K562 (cell line): Measurements from ENCODE around the gene MED15. TPM values are rescaled to one million over a fixed set of nuclear protein-coding genes. Genes with fewer than 3 reads are reported as not detected.
"Not testable (repeated sequence)": the region's sequence is repeated elsewhere in the genome, so short reads cannot be mapped to it uniquely, and the experiment has no call there.

ENCODE experiments used
- ATAC-seq: fragments of 200-7000 bp; cut with Tn5 transposase; 3 replicates; pipeline ENCODE4 v1.9.1; 2020; ENCODE audit warnings: moderate library complexity
- BruUV-seq: library from RNA; stranded (reverse); fragments of 400-500 nt; replicated peaks from 2 replicates; lab custom pipeline; 2021; lab: Mats Ljungman, UMichigan
- CTCF ChIA-PET: fragments of 300-600 bp; formaldehyde crosslinking; extraction: SDS; loops from one replicate; lab custom pipeline; 2021; ENCODE audit warnings: low intra/inter-chr PET ratio; lab: Yijun Ruan, JAX
- POLR2A ChIA-PET: fragments of 300-600, 350-650 bp; sonication (Branson Sonifier 250); formaldehyde crosslinking; extraction: SDS; loops from one replicate; lab custom pipeline; 2021; ENCODE audit warnings: antibody characterized with exemption, inconsistent platforms; lab: Yijun Ruan, JAX
- DNase-seq, 4 experiments: peaks; one replicate each; pipeline versions ENCODE4 v3.0.0 to v3.0.0-alpha.2; 2011 to 2018; ENCODE audit warnings: low spot score in 3 of 4, mixed read lengths in 3 of 4; ENCODE audit errors: extremely low read depth in 1 of 4
- FAIRE-seq: peaks from 2 replicates; lab custom pipeline; 2011; peaks lifted over from hg19 to GRCh38; lab: Jason Lieb, UNC
- H2AFZ ChIP-seq: 2 replicates; pipeline ENCODE4 v1.6.0; 2011; ENCODE audit warnings: low read depth, low read length, control low read depth, inconsistent platforms
- H3K27ac ChIP-seq: fragments of 200-600 bp; 3 replicates; pipeline ENCODE4 v1.8.0; 2011; ENCODE audit warnings: low read depth, mild to moderate bottlenecking, control low read depth, inconsistent platforms, low read length, moderate library complexity, mixed read lengths; ENCODE audit errors: extremely low read depth
- H3K27me3 ChIP-seq, 2 experiments: fragments of 300-600 bp in 1 of 2; 2 replicates in 1 of 2; 3 replicates in 1 of 2; pipeline versions ENCODE4 v1.6.0 to v1.8.0; 2011; ENCODE audit warnings: inconsistent platforms in 2 of 2, low read length in 2 of 2, mild to moderate bottlenecking in 1 of 2, mixed read lengths in 1 of 2, moderate library complexity in 1 of 2; ENCODE audit not compliant: control insufficient read depth in 2 of 2, insufficient read depth in 2 of 2
- H3K36me3 ChIP-seq: fragments of 300-600 bp; 3 replicates; pipeline ENCODE4 v1.8.0; 2011; ENCODE audit warnings: mild to moderate bottlenecking, low read length, inconsistent platforms; ENCODE audit not compliant: control insufficient read depth, insufficient read depth
- H3K4me1 ChIP-seq, 2 experiments: fragments of 200-600 bp in 1 of 2; replicated peaks in 1 of 2; 2 replicates in 1 of 2; 3 replicates in 1 of 2; pipeline versions ENCODE4 v1.5.1 to v1.8.0; 2011; ENCODE audit warnings: inconsistent platforms in 2 of 2, low read length in 2 of 2, mild to moderate bottlenecking in 1 of 2, mixed read lengths in 1 of 2, moderate library complexity in 1 of 2; ENCODE audit not compliant: control insufficient read depth in 2 of 2, insufficient read depth in 2 of 2
- H3K4me2 ChIP-seq: 2 replicates; pipeline ENCODE4 v1.6.1; 2011; ENCODE audit warnings: low read length, control low read depth, inconsistent platforms, mixed read lengths; ENCODE audit not compliant: insufficient read depth
- H3K4me3 ChIP-seq: fragments of 200-600 bp; sonication (generic), shearing (Covaris generic); 2 replicates; pipeline ENCODE4 v1.5.1; 2016; ENCODE audit warnings: control low read depth, inconsistent platforms
- H3K79me2 ChIP-seq: fragments of 200-600 bp; 3 replicates; pipeline ENCODE4 v1.8.0; 2011; ENCODE audit warnings: low read length, inconsistent platforms; ENCODE audit not compliant: control insufficient read depth, insufficient read depth
- H3K9ac ChIP-seq, 2 experiments: 2 replicates each; pipeline versions ENCODE4 v1.6.0 to v1.6.1; 2011; ENCODE audit warnings: low read depth in 2 of 2, low read length in 2 of 2, control low read depth in 1 of 2, inconsistent platforms in 1 of 2, mild to moderate bottlenecking in 1 of 2, mixed read lengths in 1 of 2; ENCODE audit not compliant: insufficient read depth in 1 of 2
- H3K9me1 ChIP-seq: one replicate; pipeline ENCODE4 v1.6.0; 2011; ENCODE audit warnings: inconsistent platforms, mild to moderate bottlenecking, low read length, moderate library complexity; ENCODE audit not compliant: control insufficient read depth, insufficient read depth
- H3K9me3 ChIP-seq: replicated peaks from 2 replicates; pipeline ENCODE4 v1.5.1; 2011; ENCODE audit warnings: low read depth, low read length, inconsistent platforms; ENCODE audit not compliant: control insufficient read depth, insufficient read depth
- H4K20me1 ChIP-seq: replicated peaks from 2 replicates; pipeline ENCODE4 v1.6.1; 2011; ENCODE audit warnings: low read length, inconsistent platforms, mixed read lengths; ENCODE audit not compliant: control insufficient read depth, insufficient read depth
- CBFB ChIP-seq: sonication (generic); formaldehyde crosslinking; IDR thresholded peaks from 2 replicates; pipeline ENCODE4 v1.4.0; 2020; ENCODE audit warnings: mild to moderate bottlenecking, missing genetic modification reagents
- CEBPG ChIP-seq, 3 experiments: fragments of 200-800 bp in 1 of 3; sonication (Bioruptor generic) in 1 of 3; sonication (generic) in 1 of 3; formaldehyde crosslinking in 1 of 3; IDR thresholded peaks in 2 of 3; conservative IDR thresholded peaks in 1 of 3; 2 replicates each; pipeline versions ENCODE4 v1.6.1 to v1.8.0; 2016 to 2022; ENCODE audit warnings: missing compliant biosample characterization in 2 of 3, missing genetic modification characterization in 2 of 3, mild to moderate bottlenecking in 1 of 3, missing genetic modification reagents in 1 of 3
- FOXA3 ChIP-seq, 2 experiments: fragments of 450-650 bp in 1 of 2; sonication (generic) in 1 of 2; formaldehyde crosslinking; IDR thresholded peaks in 1 of 2; conservative IDR thresholded peaks in 1 of 2; 2 replicates each; pipeline versions ENCODE4 v1.4.0 to v1.8.0; 2020 to 2022; ENCODE audit warnings: mild to moderate bottlenecking in 2 of 2, missing genetic modification reagents in 1 of 2
- FOXK1 ChIP-seq: sonication (generic); formaldehyde crosslinking; IDR thresholded peaks from 2 replicates; pipeline ENCODE4 v1.8.0; 2022; ENCODE audit warnings: missing genetic modification reagents, mild to moderate bottlenecking, borderline replicate concordance
- TEAD4 ChIP-seq, 2 experiments: sonication (generic) in 1 of 2; formaldehyde crosslinking in 1 of 2; IDR thresholded peaks; 2 replicates each; pipeline versions ENCODE4 v1.6.1 to v1.8.0; 2012 to 2022; ENCODE audit warnings: borderline replicate concordance in 1 of 2, inconsistent platforms in 1 of 2, low read length in 1 of 2, mild to moderate bottlenecking in 1 of 2, missing genetic modification reagents in 1 of 2
- TSC22D4 ChIP-seq: fragments of 450-650 bp; IDR thresholded peaks from 2 replicates; pipeline ENCODE4 v1.6.1; 2016; ENCODE audit warnings: missing genetic modification characterization, missing biosample characterization, control low read depth
- ZNF224 ChIP-seq: sonication (generic); formaldehyde crosslinking; IDR thresholded peaks from 2 replicates; pipeline ENCODE4 v1.8.0; 2022; ENCODE audit warnings: mild to moderate bottlenecking, missing genetic modification reagents
- WGBS: fragments of 100-300 bp; shearing (Covaris generic); methylation state at CpG from one replicate; pipeline ENCODE4 v1.1.6; 2016; ENCODE audit warnings: low coverage, mixed read lengths; ENCODE audit not compliant: insufficient coverage; ENCODE audit errors: missing lambda C conversion rate; 5-methylcytosine and 5-hydroxymethylcytosine counted together
- in situ Hi-C: fragments of 300-500 bp; cut with MboI; formaldehyde crosslinking; loops from 4 replicates; pipeline ENCODE4 v1.15.0; 2018; ENCODE audit warnings: inconsistent platforms, mixed read lengths
- intact Hi-C: fragments of 100-400 bp; cut with micrococcal nuclease; formaldehyde crosslinking; loops from 2 replicates; pipeline ENCODE4 v1.14.2; 2022
- polyA plus RNA-seq, 8 experiments: library from polyadenylated mRNA; depleted of rRNA in 4 of 8; stranded (reverse) in 5 of 8; unstranded in 3 of 8; fragments of >200 nt; fragmentation: Nextera tagmentation in 2 of 8; fragmentation: Illumina TruSeq in 1 of 8; extraction: Ambion mirVana in 2 of 8; extraction: Trizol in 1 of 8; gene quantifications; 2 replicates each; pipeline versions ENCODE4 v1.2.1 to v1.2.3, GENCODE V29; 2011 to 2014; ENCODE audit warnings: inconsistent platforms in 1 of 8, missing spikeins in 1 of 8
- total RNA-seq, 7 experiments: library from RNA; depleted of rRNA in 6 of 7; stranded (reverse); fragments of >200 nt in 6 of 7; fragmentation: Illumina TruSeq in 2 of 7; extraction: Trizol in 2 of 7; gene quantifications; 2 replicates each; pipeline versions ENCODE4 v1.2.1 to v1.2.3, GENCODE V29; 2011 to 2021; ENCODE audit warnings: low replicate concordance in 1 of 7
- TF ChIP-seq, protein P1 (sequence below): sonication (generic); formaldehyde crosslinking; IDR thresholded peaks from 2 replicates; pipeline ENCODE4 v1.9.0; 2022; ENCODE audit warnings: mild to moderate bottlenecking, missing genetic modification reagents
- TF ChIP-seq, protein P2 (sequence below): sonication (generic); formaldehyde crosslinking; IDR thresholded peaks from 2 replicates; pipeline ENCODE4 v1.8.0; 2022; ENCODE audit warnings: mild to moderate bottlenecking, missing genetic modification reagents

MED15 gene
- total and polyA plus RNA-seq, 9 of the 15 experiments (the other 6 are each of a cell fraction or from before 2014, with no cell fraction given) = 4.0 to 271 (median 60.1) TPM

DNA sequence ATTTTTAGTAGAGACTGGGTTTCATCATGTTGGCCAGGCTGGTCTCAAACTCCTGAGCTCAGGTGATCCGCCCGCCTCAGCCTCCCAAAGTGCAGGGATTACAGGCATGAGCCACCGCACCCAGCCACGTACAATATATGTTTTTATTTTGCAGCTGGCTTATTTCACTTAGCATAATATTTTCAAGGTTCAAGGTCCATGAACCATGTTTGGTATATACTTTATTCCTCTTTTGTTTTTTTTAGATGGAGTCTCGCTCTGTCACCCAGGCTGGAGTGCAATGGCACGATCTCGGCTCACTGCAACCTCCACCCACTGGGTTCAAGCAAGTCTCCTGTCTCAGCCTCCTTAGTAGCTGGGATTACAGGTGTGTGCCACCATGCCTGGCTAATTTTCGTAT, 31.5 kb downstream of the MED15 start:
- H2AFZ ChIP-seq; H3K4me3 ChIP-seq; in situ Hi-C loops; intact Hi-C loops; H3K9me3 ChIP-seq; H3K27me3 ChIP-seq; CTCF ChIA-PET; FAIRE-seq; H3K9ac ChIP-seq; H3K4me2 ChIP-seq; ATAC-seq; H3K9me1 ChIP-seq; BruUV-seq; H3K4me1 ChIP-seq; H3K27ac ChIP-seq; DNase-seq; TF ChIP-seq TEAD4 (IDR thresholded peaks at IDR 0.05; ENCODE audit: low read length); CEBPG (tag; conservative IDR thresholded peaks at IDR 0.05 in 1 of 2, IDR thresholded peaks at IDR 0.05 in 1 of 2): not testable (repeated sequence)
- peaks cover 75% of the 10 kb centered on the region for H3K36me3 ChIP-seq
- 94% methylated on average over 8 of the region's 8 CpGs for WGBS
- POLR2A ChIA-PET = interaction anchor here (39.5 to 68.9 kb wide), 2 partner anchors 11 to 19 kb away, joined by 1693 read pairs; partner anchors contain the start of gene MED15
- H3K79me2 ChIP-seq = peaks cover 47% of the 10 kb centered on the region
- peaks cover 25% of the 10 kb centered on the region for H4K20me1 ChIP-seq
- TF ChIP-seq, protein P1, sequence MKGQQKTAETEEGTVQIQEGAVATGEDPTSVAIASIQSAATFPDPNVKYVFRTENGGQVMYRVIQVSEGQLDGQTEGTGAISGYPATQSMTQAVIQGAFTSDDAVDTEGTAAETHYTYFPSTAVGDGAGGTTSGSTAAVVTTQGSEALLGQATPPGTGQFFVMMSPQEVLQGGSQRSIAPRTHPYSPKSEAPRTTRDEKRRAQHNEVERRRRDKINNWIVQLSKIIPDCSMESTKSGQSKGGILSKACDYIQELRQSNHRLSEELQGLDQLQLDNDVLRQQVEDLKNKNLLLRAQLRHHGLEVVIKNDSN (CRISPR knock-in tag) = peak; percentile 29; the same call in 1 of the 2 replicates
- TF ChIP-seq ZNF224 (CRISPR knock-in tag) = 0 out of 2 replicates have a peak, but pooled peaks have one; percentile 14
- peak in 1 of 2 experiments; percentile 79; a peak in 2 of 4 replicates for TF ChIP-seq FOXA3 (CRISPR knock-in tag; conservative IDR thresholded peaks at IDR 0.05 in 1 of 2, IDR thresholded peaks at IDR 0.05 in 1 of 2)
- TF ChIP-seq CBFB (CRISPR knock-in tag) = 0 out of 2 replicates have a peak, but pooled peaks have one; percentile 42
- TF ChIP-seq TEAD4 (CRISPR knock-in tag; IDR thresholded peaks at IDR 0.05; ENCODE audit: borderline replicate concordance) = 0 out of 2 replicates have a peak, but pooled peaks have one; percentile 43
- 0 out of 2 replicates have a peak, but pooled peaks have one; percentile 67 for TF ChIP-seq TSC22D4
- 0 out of 2 replicates have a peak, but pooled peaks have one; percentile 28 for TF ChIP-seq CEBPG (CRISPR knock-in tag; IDR thresholded peaks at IDR 0.05)
- peak; percentile 30; the same call in 1 of the 2 replicates for TF ChIP-seq FOXK1 (CRISPR knock-in tag)
- TF ChIP-seq, protein P2, sequence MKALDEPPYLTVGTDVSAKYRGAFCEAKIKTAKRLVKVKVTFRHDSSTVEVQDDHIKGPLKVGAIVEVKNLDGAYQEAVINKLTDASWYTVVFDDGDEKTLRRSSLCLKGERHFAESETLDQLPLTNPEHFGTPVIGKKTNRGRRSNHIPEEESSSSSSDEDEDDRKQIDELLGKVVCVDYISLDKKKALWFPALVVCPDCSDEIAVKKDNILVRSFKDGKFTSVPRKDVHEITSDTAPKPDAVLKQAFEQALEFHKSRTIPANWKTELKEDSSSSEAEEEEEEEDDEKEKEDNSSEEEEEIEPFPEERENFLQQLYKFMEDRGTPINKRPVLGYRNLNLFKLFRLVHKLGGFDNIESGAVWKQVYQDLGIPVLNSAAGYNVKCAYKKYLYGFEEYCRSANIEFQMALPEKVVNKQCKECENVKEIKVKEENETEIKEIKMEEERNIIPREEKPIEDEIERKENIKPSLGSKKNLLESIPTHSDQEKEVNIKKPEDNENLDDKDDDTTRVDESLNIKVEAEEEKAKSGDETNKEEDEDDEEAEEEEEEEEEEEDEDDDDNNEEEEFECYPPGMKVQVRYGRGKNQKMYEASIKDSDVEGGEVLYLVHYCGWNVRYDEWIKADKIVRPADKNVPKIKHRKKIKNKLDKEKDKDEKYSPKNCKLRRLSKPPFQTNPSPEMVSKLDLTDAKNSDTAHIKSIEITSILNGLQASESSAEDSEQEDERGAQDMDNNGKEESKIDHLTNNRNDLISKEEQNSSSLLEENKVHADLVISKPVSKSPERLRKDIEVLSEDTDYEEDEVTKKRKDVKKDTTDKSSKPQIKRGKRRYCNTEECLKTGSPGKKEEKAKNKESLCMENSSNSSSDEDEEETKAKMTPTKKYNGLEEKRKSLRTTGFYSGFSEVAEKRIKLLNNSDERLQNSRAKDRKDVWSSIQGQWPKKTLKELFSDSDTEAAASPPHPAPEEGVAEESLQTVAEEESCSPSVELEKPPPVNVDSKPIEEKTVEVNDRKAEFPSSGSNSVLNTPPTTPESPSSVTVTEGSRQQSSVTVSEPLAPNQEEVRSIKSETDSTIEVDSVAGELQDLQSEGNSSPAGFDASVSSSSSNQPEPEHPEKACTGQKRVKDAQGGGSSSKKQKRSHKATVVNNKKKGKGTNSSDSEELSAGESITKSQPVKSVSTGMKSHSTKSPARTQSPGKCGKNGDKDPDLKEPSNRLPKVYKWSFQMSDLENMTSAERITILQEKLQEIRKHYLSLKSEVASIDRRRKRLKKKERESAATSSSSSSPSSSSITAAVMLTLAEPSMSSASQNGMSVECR (CRISPR knock-in tag) = peak; percentile 53; the same call in 1 of the 2 replicates
